ENCODE data around the gene ABCC8. TPM values are rescaled to one million over a fixed set of nuclear protein-coding genes. Genes with fewer than 3 reads are reported as not detected.
A peak's percentile ranks its signal among the peaks of the same experiment; 100 is the strongest.

ABCC8 gene
- total RNA-seq, 1 donor: not detected

GRCh38 chr11:17463546-17464174 lies 13.0 kb downstream of the ABCC8 start:
- TF ChIP-seq CTCF (IDR thresholded peaks at IDR 0.05; ENCODE audit: insufficient read depth, low read depth, low read length): no peak
- no peak for DNase-seq (ENCODE audit: low read depth)
- no peak overlapping the region for H3K4me3 ChIP-seq (ENCODE audit: low read depth, low read length)

- DNase-seq (ENCODE audit: low read depth): no peak
- TF ChIP-seq CTCF (IDR thresholded peaks at IDR 0.05; ENCODE audit: insufficient read depth, low read depth, low read length): no peak
- H3K4me3 ChIP-seq (ENCODE audit: low read depth, low read length): no peak overlapping the region
Observed at GRCh38 chr11:17462940-17463339, 13.7 kb downstream of the ABCC8 start.

- TF ChIP-seq CTCF (IDR thresholded peaks at IDR 0.05; ENCODE audit: insufficient read depth, low read depth, low read length): no peak
Observed at GRCh38 chr11:17460406-17460805, 16.2 kb downstream of the ABCC8 start.

GRCh38 chr11:17459236-17459896 lies 17.3 kb downstream of the ABCC8 start:
- DNase-seq (ENCODE audit: low read depth): peak; percentile 9
- H3K4me3 ChIP-seq (ENCODE audit: low read depth, low read length): no peak overlapping the region
- TF ChIP-seq CTCF (IDR thresholded peaks at IDR 0.05; ENCODE audit: insufficient read depth, low read depth, low read length): no peak

More at GRCh38 chr11:17460406-17460805, 16.2 kb downstream of the ABCC8 start:
- no peak for DNase-seq (ENCODE audit: low read depth)
- H3K4me3 ChIP-seq (ENCODE audit: low read depth, low read length): no peak overlapping the region

GRCh38 chr11:17458268-17458667 lies 18.4 kb downstream of the ABCC8 start:
- TF ChIP-seq CTCF (IDR thresholded peaks at IDR 0.05; ENCODE audit: insufficient read depth, low read depth, low read length): no peak
- no peak for DNase-seq (ENCODE audit: low read depth)
- H3K4me3 ChIP-seq (ENCODE audit: low read depth, low read length): no peak overlapping the region

- DNase-seq (ENCODE audit: low read depth): no peak
- no peak for TF ChIP-seq CTCF (IDR thresholded peaks at IDR 0.05; ENCODE audit: insufficient read depth, low read depth, low read length)
- H3K4me3 ChIP-seq (ENCODE audit: low read depth, low read length): no peak overlapping the region
Observed at GRCh38 chr11:17457396-17458173, 19.1 kb downstream of the ABCC8 start.
